Measurements from ENCODE around the gene ALMS1. TPM values are rescaled to one million over a fixed set of nuclear protein-coding genes. Genes with fewer than 3 reads are reported as not detected.

Gene ALMS1
- 8.9 and 10.1 TPM in 2 replicates for total RNA-seq

GRCh38 chr2:73385504-73386341 is at the start of gene ALMS1:
ALMS1 (plus strand) TSS chr2:73385836; CDS start chr2:73385869, 33 bp downstream.

GRCh38 chr2:73642338-73643018 is 256.8 kb downstream of the ALMS1 start, which contains the start of gene NAT8:
NAT8 (minus strand) TSS chr2:73642422; CDS start chr2:73641628, 794 bp downstream.

Other genes starting within 250 kb of the ALMS1 start
- gene NOTO, start 183.3 kb upstream of the ALMS1 start, total RNA-seq = not detected in 2 replicates
- gene SMYD5, start 171.6 kb upstream of the ALMS1 start, total RNA-seq = 14.6 and 16.5 TPM in 2 replicates
- gene PRADC1, start 152.6 kb upstream of the ALMS1 start, total RNA-seq = 13.2 and 21.0 TPM in 2 replicates
- gene CCT7, start 151.5 kb upstream of the ALMS1 start, total RNA-seq = 501 and 527 TPM in 2 replicates
- gene FBXO41, start 101.4 kb upstream of the ALMS1 start, total RNA-seq = 0.56 and 0.72 TPM in 2 replicates
- not detected in 2 replicates for gene EGR4, start 92.3 kb upstream of the ALMS1 start, total RNA-seq

Measured in endothelial cell of coronary artery (primary cell).